ENCODE measurements around the gene DYSF.

DNA sequence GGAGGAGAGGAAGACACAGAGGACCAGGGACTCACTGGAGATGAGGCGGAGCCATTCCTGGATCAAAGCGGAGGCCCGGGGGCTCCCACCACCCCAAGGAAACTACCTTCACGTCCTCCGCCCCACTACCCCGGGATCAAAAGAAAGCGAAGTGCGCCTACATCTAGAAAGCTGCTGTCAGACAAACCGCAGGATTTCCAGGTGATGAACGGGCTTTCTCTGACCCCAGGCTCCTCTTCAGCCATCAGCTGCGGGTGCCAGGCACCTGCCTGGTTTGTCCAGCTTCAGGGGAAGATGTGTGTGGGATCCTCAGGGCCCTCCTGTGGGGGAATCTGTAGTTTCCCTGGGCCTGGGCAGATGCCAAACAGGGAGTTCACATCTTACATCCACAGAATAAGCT lies 60.4 kb downstream of the DYSF start:
- TF ChIP-seq, protein P1, sequence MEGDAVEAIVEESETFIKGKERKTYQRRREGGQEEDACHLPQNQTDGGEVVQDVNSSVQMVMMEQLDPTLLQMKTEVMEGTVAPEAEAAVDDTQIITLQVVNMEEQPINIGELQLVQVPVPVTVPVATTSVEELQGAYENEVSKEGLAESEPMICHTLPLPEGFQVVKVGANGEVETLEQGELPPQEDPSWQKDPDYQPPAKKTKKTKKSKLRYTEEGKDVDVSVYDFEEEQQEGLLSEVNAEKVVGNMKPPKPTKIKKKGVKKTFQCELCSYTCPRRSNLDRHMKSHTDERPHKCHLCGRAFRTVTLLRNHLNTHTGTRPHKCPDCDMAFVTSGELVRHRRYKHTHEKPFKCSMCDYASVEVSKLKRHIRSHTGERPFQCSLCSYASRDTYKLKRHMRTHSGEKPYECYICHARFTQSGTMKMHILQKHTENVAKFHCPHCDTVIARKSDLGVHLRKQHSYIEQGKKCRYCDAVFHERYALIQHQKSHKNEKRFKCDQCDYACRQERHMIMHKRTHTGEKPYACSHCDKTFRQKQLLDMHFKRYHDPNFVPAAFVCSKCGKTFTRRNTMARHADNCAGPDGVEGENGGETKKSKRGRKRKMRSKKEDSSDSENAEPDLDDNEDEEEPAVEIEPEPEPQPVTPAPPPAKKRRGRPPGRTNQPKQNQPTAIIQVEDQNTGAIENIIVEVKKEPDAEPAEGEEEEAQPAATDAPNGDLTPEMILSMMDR (IDR thresholded peaks at IDR 0.05) = no peak
- TF ChIP-seq EP300 (IDR thresholded peaks at IDR 0.05; ENCODE audit: low read depth) (no peak), POLR2A (IDR thresholded peaks at IDR 0.05) (no peak), POLR2AphosphoS5 (IDR thresholded peaks at IDR 0.05) (no peak)

Data from transverse colon (tissue), 4 donors.